Thyroid gland (tissue), 4 donors: ENCODE data around the gene NPPA. TPM values are rescaled to one million over a fixed set of nuclear protein-coding genes. Genes with fewer than 3 reads are reported as not detected.

Source experiments
- DNase-seq, 2 donors: peaks; one replicate each; pipeline ENCODE4 v3.0.0-alpha.2; 2019
- H3K27ac ChIP-seq, 3 donors: fragments of 200-600 bp; sonication (generic); 1 replicate in 2 of 3; 2 replicates in 1 of 3; pipeline ENCODE4 v1.5.1; 2016 to 2019; ENCODE audit warnings: mild to moderate bottlenecking in 1 of 3, moderate library complexity in 1 of 3
- H3K27me3 ChIP-seq: fragments of 200-600 bp; sonication (generic); one replicate; pipeline ENCODE4 v1.5.1; 2019
- H3K36me3 ChIP-seq, 2 donors: fragments of 200-600 bp; sonication (generic); one replicate each; pipeline ENCODE4 v1.5.1; 2016 to 2019
- H3K4me1 ChIP-seq, 2 donors: fragments of 200-600 bp; sonication (generic); one replicate each; pipeline ENCODE4 v1.5.1; 2017 to 2019
- H3K4me3 ChIP-seq, 3 donors: fragments of 200-600 bp; sonication (generic); replicated peaks in 1 of 3; 1 replicate in 2 of 3; 2 replicates in 1 of 3; pipeline ENCODE4 v1.5.1; 2016; ENCODE audit warnings: mild to moderate bottlenecking in 1 of 3
- H3K9me3 ChIP-seq: fragments of 200-600 bp; sonication (generic); one replicate; pipeline ENCODE4 v1.5.1; 2017
- CTCF ChIP-seq, 6 experiments: fragments of 200-600 bp in 3 of 6; fragments of 450-650 bp in 3 of 6; sonication (generic) in 3 of 6; IDR thresholded peaks; one replicate each; pipeline ENCODE4 v1.5.1; 2016 to 2019; ENCODE audit warnings: antibody characterized with exemption in 6 of 6, mild to moderate bottlenecking in 2 of 6, inconsistent platforms in 1 of 6, moderate library complexity in 1 of 6
- POLR2A ChIP-seq, 2 donors: fragments of 450-650 bp; IDR thresholded peaks; one replicate each; pipeline ENCODE4 v1.6.1; 2017; ENCODE audit warnings: antibody characterized with exemption in 2 of 2, mild to moderate bottlenecking in 2 of 2, moderate library complexity in 1 of 2
- WGBS, 2 donors: methylation state at CpG; one replicate each; pipeline ENCODE4 v1.1.5; 2017; 5-methylcytosine and 5-hydroxymethylcytosine counted together
- intact Hi-C: fragments of 100-400 bp; cut with DNase I; formaldehyde crosslinking; loops from one replicate; pipeline ENCODE4 v1.15.1; 2023
- total RNA-seq, 4 donors: library from RNA; depleted of rRNA; stranded (reverse); fragments of >200 nt; gene quantifications; one replicate each; pipeline ENCODE4 v1.2.3, GENCODE V29; 2016

Gene NPPA
- total RNA-seq, 4 donors from 2014 or later: not detected

DNA sequence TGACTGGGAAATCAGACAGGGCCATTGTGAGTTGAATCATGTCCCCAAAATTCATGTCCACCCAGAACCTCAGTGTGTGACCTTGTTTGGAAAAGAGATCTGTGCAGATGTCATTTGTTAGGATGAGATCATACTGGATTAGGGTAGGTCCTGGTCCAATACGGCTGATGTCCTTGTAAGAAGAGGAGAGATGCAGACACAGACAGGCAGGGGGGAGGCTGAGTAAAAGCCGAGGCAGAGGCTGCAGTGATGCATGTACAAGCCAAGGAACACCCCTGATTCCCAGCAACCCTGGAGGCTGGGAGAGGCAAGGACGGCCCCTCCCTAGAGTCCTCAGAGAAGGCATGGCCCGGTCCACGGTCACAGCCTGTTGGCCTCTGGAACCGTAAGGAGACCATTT is 27.0 kb upstream of the NPPA start:
- intact Hi-C loops: no loop called here
- Histone ChIP-seq H3K9me3 (no peaks in the 10 kb centered on the region), H3K27ac (peak overlapping the region in 2 of 3 donors; percentile 43 to 45), H3K4me1 (peaks cover 15 to 58% of the 10 kb centered on the region in 2 donors), H3K36me3 (no peaks in the 10 kb centered on the region), H3K27me3 (no peaks in the 10 kb centered on the region), H3K4me3 (no peak overlapping the region)
- DNase-seq: no peak
- no peak for TF ChIP-seq POLR2A (IDR thresholded peaks at IDR 0.05)
- no peak for TF ChIP-seq CTCF (IDR thresholded peaks at IDR 0.05)
- WGBS, 2 donors: 56 to 59% methylated on average over 6 of the region's 6 CpGs

DNA sequence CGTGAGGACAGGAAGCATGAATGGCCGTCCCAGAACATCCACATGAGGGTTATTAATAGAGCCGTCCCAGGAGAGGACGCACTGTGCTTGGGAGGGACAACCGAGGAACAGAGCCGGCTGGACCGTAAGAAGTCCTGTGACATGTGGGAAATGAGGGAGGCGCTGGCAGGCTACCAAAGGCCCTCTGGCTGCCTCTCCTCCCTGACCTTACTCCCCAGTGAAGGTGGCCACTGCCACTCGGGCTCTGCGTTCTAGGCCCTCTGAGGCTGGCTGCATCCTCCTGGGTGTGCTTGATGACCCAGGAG is 26.6 kb upstream of the NPPA start:
- 58 to 86% methylated on average over 6 to 10 of the region's 10 CpGs for WGBS, 2 donors
- TF ChIP-seq POLR2A (IDR thresholded peaks at IDR 0.05) (no peak), CTCF (IDR thresholded peaks at IDR 0.05) (no peak)
- no peak overlapping the region for H3K4me3 ChIP-seq
- intact Hi-C loops: no loop called here
- DNase-seq: peak; percentile 28 to 30
- H3K4me1 ChIP-seq: peaks cover 13 to 54% of the 10 kb centered on the region in 2 donors
- H3K27me3 ChIP-seq: no peaks in the 10 kb centered on the region
- H3K9me3 ChIP-seq: no peaks in the 10 kb centered on the region
- peak overlapping the region in 2 of 3 donors; percentile 43 to 45 for H3K27ac ChIP-seq
- no peaks in the 10 kb centered on the region for H3K36me3 ChIP-seq

GRCh38 chr1:11873395-11874257 is 26.0 kb upstream of the NPPA start:
- H3K9me3 ChIP-seq: no peaks in the 10 kb centered on the region

GRCh38 chr1:11872545-11872944 is 25.0 kb upstream of the NPPA start:
- H3K4me3 ChIP-seq: no peak overlapping the region
- peaks cover 13 to 44% of the 10 kb centered on the region in 2 donors for H3K4me1 ChIP-seq
- no peaks in the 10 kb centered on the region for H3K9me3 ChIP-seq
- 63 to 78% methylated on average over 7 of the region's 7 CpGs for WGBS, 2 donors
- TF ChIP-seq POLR2A (IDR thresholded peaks at IDR 0.05) (no peak), CTCF (IDR thresholded peaks at IDR 0.05) (no peak)
- no peaks in the 10 kb centered on the region for H3K36me3 ChIP-seq
- DNase-seq: no peak
- intact Hi-C loops: no loop called here
- H3K27me3 ChIP-seq: no peaks in the 10 kb centered on the region
- H3K27ac ChIP-seq: peak overlapping the region in 1 of 3 donors; percentile 32

More at GRCh38 chr1:11873395-11874257, 26.0 kb upstream of the NPPA start:
- H3K4me1 ChIP-seq: peaks cover 13 to 48% of the 10 kb centered on the region in 2 donors
- TF ChIP-seq POLR2A (IDR thresholded peaks at IDR 0.05) (no peak), CTCF (IDR thresholded peaks at IDR 0.05) (no peak)
- intact Hi-C loops: no loop called here
- no peaks in the 10 kb centered on the region for H3K27me3 ChIP-seq
- H3K36me3 ChIP-seq: no peaks in the 10 kb centered on the region
- H3K27ac ChIP-seq: peak overlapping the region in 1 of 3 donors; percentile 2
- 71 to 77% methylated on average over 14 of the region's 14 CpGs for WGBS, 2 donors
- DNase-seq: no peak
- H3K4me3 ChIP-seq: no peak overlapping the region

- no peak overlapping the region for H3K27ac ChIP-seq
- H3K4me1 ChIP-seq: peaks cover 3 to 24% of the 10 kb centered on the region in 2 donors
- H3K36me3 ChIP-seq: no peaks in the 10 kb centered on the region
- intact Hi-C loops: no loop called here
- DNase-seq: peak; percentile 47 to 66
- TF ChIP-seq CTCF (IDR thresholded peaks at IDR 0.05): no peak
- no peak for TF ChIP-seq POLR2A (IDR thresholded peaks at IDR 0.05)
- 70 to 73% methylated on average over 3 to 5 of the region's 5 CpGs for WGBS, 2 donors
- H3K27me3 ChIP-seq: no peaks in the 10 kb centered on the region
- H3K9me3 ChIP-seq: no peaks in the 10 kb centered on the region
- no peak overlapping the region for H3K4me3 ChIP-seq
These were observed 22.1 kb upstream of the NPPA start for GRCh38 chr1:11869650-11870207.
